ENCODE results near the gene MDN1.

DNA sequence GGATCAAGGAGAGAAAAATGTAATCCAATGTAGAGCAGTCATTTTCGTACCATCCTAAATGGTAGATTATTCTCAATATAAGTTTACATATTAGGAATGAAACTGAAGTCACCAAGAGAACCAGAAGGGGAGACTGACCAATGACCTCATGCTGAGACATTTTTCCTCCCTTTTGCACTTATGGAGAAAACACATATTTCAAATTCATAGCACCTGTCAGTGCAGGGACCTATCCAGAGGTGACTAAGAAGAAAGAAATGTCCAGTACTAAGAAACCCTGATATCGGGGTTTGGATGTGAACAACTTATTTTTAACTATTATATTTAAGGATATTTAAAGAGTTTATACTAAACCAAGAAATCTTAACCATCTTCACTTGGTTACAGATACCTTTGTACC is 164.5 kb downstream of the MDN1 start:
- TF ChIP-seq, protein P1, sequence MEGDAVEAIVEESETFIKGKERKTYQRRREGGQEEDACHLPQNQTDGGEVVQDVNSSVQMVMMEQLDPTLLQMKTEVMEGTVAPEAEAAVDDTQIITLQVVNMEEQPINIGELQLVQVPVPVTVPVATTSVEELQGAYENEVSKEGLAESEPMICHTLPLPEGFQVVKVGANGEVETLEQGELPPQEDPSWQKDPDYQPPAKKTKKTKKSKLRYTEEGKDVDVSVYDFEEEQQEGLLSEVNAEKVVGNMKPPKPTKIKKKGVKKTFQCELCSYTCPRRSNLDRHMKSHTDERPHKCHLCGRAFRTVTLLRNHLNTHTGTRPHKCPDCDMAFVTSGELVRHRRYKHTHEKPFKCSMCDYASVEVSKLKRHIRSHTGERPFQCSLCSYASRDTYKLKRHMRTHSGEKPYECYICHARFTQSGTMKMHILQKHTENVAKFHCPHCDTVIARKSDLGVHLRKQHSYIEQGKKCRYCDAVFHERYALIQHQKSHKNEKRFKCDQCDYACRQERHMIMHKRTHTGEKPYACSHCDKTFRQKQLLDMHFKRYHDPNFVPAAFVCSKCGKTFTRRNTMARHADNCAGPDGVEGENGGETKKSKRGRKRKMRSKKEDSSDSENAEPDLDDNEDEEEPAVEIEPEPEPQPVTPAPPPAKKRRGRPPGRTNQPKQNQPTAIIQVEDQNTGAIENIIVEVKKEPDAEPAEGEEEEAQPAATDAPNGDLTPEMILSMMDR (IDR thresholded peaks at IDR 0.05), result no peak
- TF ChIP-seq POLR2AphosphoS5 (IDR thresholded peaks at IDR 0.05), result no peak
- no peak for TF ChIP-seq POLR2A (IDR thresholded peaks at IDR 0.05)
